ENCODE results near the gene ZNRD2. TPM values are rescaled to one million over a fixed set of nuclear protein-coding genes. Genes with fewer than 3 reads are reported as not detected.

ZNRD2 gene
- total and polyA plus RNA-seq, 2 of the 8 experiments (the other 6 are each of a cell fraction or from before 2014, with no cell fraction given) = 53.4 to 125 TPM

DNA sequence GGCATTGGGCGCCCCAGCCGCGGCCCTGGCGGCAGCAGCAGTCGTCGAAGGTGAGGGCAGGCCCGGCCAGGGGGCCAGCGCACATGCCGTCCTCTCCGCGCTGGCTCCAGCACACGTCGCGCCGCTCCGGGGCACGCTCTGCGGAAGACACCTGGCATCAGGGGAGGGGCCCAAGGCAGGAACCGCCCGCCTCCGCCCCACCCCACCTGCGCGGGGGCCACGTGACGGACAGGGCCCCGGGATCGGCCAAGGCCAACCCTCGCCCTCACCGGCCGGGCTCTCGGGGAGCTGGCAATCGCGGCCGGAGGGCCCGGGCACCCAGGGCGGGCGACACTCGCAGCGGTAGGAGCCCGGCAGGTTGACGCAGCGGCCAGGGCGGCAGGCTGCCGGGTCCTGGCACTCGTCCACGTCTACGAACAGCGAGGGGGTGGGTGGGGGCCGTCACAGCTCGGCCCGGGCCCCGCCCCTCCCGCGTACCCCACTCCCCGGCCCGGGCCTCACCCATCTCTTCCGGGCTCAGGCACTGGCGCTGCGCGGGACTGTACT, 30.5 kb upstream of the ZNRD2 start:
- Histone ChIP-seq H3K4me3 (ENCODE audit: extremely low read depth in 1 of 4, insufficient read depth in 2 of 4, low read depth in 3 of 4, low read length in 4 of 4) (peak overlapping the region; percentile 16 to 68 (median 40)), H2BK15ac (ENCODE audit: low read length) (no peak overlapping the region), H3K23me2 (ENCODE audit: low read depth, low read length) (peaks cover 17% of the 10 kb centered on the region), H4K5ac (ENCODE audit: insufficient read length, low read depth, low read length) (no peak overlapping the region), H3K4me1 (replicated peaks in 1 of 4; ENCODE audit: control insufficient read depth in 3 of 4, insufficient read depth in 4 of 4, low read length in 3 of 4) (peaks cover 0 to 9% (median 1%) of the 10 kb centered on the region in 4 experiments; a peak in 5 of 7 replicates), H3K9ac (replicated peaks in 1 of 4; ENCODE audit: extremely low read depth in 1 of 4, low read depth in 3 of 4, low read length in 3 of 4) (no peak overlapping the region), H3K9me3 (ENCODE audit: insufficient read depth in 2 of 2, low read depth in 1 of 2, low read length in 1 of 2) (no peaks in the 10 kb centered on the region), H4K8ac (ENCODE audit: extremely low read depth, insufficient read depth, low read length) (peak overlapping the region; percentile 73), H3K4me2 (ENCODE audit: insufficient read depth in 1 of 2, low read depth in 2 of 2, low read length in 2 of 2) (peak overlapping the region; percentile 64 to 89), H2AK5ac (ENCODE audit: low read depth, low read length) (no peak overlapping the region), H2BK5ac (ENCODE audit: low read depth, low read length) (peak overlapping the region; percentile 69; the same call in 1 of the 2 replicates), H3K27ac (ENCODE audit: low read depth, low read length) (no peak overlapping the region), H3K79me2 (ENCODE audit: control insufficient read depth in 1 of 2, insufficient read depth in 2 of 2, low read length in 2 of 2) (no peaks in the 10 kb centered on the region), H3K4ac (replicated peaks; ENCODE audit: insufficient read length, low read depth, low read length) (no peak overlapping the region), H4K20me1 (replicated peaks in 1 of 2; ENCODE audit: control insufficient read depth in 1 of 2, insufficient read depth in 2 of 2, low read length in 2 of 2) (peaks cover 3 to 18% of the 10 kb centered on the region in 2 experiments), H3K23ac (ENCODE audit: insufficient read length) (no peak overlapping the region), H3K18ac (ENCODE audit: extremely low read depth, low read length) (no peak overlapping the region; the same call in 1 of the 2 replicates), H3K36me3 (ENCODE audit: control insufficient read depth in 2 of 4, insufficient read depth in 4 of 4, low read length in 3 of 4) (peaks cover 0 to 6% (median 2%) of the 10 kb centered on the region in 4 experiments; a peak in 3 of 8 replicates), H2BK12ac (ENCODE audit: low read depth, low read length) (no peak overlapping the region), H2BK20ac (ENCODE audit: low read length) (no peak overlapping the region), H3K27me3 (replicated peaks in 1 of 4; ENCODE audit: control insufficient read depth in 3 of 4, extremely low read depth in 1 of 4, insufficient read depth in 3 of 4, low read length in 3 of 4) (peaks cover 0 to 31% (median 15%) of the 10 kb centered on the region in 4 experiments; a peak in 6 of 7 replicates), H2AFZ (ENCODE audit: low read length) (no peak overlapping the region), H3K14ac (ENCODE audit: insufficient read length) (no peak overlapping the region), H2BK120ac (replicated peaks; ENCODE audit: low read depth, low read length) (no peak overlapping the region), H3K56ac (replicated peaks; ENCODE audit: insufficient read length, low read depth, low read length) (no peak overlapping the region), H4K91ac (replicated peaks; ENCODE audit: insufficient read length, low read length) (peak overlapping the region; percentile 73), H3K79me1 (ENCODE audit: low read depth, low read length) (no peaks in the 10 kb centered on the region)
- WGBS, 2 experiments (ENCODE audit: extremely low coverage in 1 of 2, insufficient coverage in 1 of 2, insufficient read length in 1 of 2, insufficient replicate concordance in 2 of 2, low coverage in 1 of 2, low lambda C conversion rate in 2 of 2, missing lambda C conversion rate in 1 of 2) = 1% methylated on average over 16 of the region's 60 CpGs; no CpG with 5 or more reads in 1 of the 2 experiments
- DNase-seq (ENCODE audit: low read depth in 1 of 2, low spot score in 2 of 2) (peak in 1 of 2 experiments; percentile 89), FAIRE-seq (no peak)
- CTCF ChIA-PET (ENCODE audit: partially characterized antibody) = interaction anchor here (0.7 to 10.5 kb wide), 20 partner anchors 9 to 383 kb away, joined by 3 to 284 read pairs (median 5); partner anchors contain the start of genes EHBP1L1, FAM89B, LTBP3 and SCYL1
- POLR2A ChIA-PET (ENCODE audit: partially characterized antibody) = interaction anchor here (0.6 to 5.2 kb wide), 21 partner anchors 9 to 662 kb away, joined by 3 to 62 read pairs (median 4); partner anchors contain the start of genes EHD1, FAM89B, MALAT1 and NEAT1
- TF ChIP-seq, protein P1, sequence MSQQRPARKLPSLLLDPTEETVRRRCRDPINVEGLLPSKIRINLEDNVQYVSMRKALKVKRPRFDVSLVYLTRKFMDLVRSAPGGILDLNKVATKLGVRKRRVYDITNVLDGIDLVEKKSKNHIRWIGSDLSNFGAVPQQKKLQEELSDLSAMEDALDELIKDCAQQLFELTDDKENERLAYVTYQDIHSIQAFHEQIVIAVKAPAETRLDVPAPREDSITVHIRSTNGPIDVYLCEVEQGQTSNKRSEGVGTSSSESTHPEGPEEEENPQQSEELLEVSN (IDR thresholded peaks at IDR 0.05) = peak; percentile 95
